Activated T-cell treated with anti-CD3 and anti-CD28 coated beads, Interleukin-2, amount 50 U/mL, for 4 hours (primary cell): ENCODE data around the gene FOXG1. TPM values are rescaled to one million over a fixed set of nuclear protein-coding genes. Genes with fewer than 3 reads are reported as not detected.

Source experiments
- ATAC-seq, 2 donors: fragments of 200-7000 bp; cut with Tn5 transposase; one replicate each; pipeline ENCODE4 v1.10.0; 2021
- DNase-seq: peaks from one replicate; pipeline ENCODE4 v3.0.0-alpha.2; 2020
- H3K27me3 Mint-ChIP-seq: one replicate; pipeline ENCODE4 v1.8.0; 2021; ENCODE audit warnings: low read depth, mixed read lengths
- H3K36me3 Mint-ChIP-seq: one replicate; pipeline ENCODE4 v1.8.0; 2022; ENCODE audit warnings: mixed read lengths; ENCODE audit not compliant: insufficient read depth
- H3K4me1 Mint-ChIP-seq: one replicate; pipeline ENCODE4 v1.8.0; 2021; ENCODE audit warnings: low read depth, mixed read lengths
- H3K4me3 Mint-ChIP-seq: one replicate; pipeline ENCODE4 v1.8.0; 2021; ENCODE audit warnings: mild to moderate bottlenecking, moderate library complexity, mixed read lengths
- H3K9me3 Mint-ChIP-seq: one replicate; pipeline ENCODE4 v1.8.0; 2021; ENCODE audit warnings: mixed read lengths
- total RNA-seq, 3 donors: library from RNA; stranded (reverse); gene quantifications; one replicate each; pipeline ENCODE4 v1.2.1, GENCODE V29; 2021

FOXG1 gene
- total RNA-seq, 3 donors from 2014 or later = not detected

DNA sequence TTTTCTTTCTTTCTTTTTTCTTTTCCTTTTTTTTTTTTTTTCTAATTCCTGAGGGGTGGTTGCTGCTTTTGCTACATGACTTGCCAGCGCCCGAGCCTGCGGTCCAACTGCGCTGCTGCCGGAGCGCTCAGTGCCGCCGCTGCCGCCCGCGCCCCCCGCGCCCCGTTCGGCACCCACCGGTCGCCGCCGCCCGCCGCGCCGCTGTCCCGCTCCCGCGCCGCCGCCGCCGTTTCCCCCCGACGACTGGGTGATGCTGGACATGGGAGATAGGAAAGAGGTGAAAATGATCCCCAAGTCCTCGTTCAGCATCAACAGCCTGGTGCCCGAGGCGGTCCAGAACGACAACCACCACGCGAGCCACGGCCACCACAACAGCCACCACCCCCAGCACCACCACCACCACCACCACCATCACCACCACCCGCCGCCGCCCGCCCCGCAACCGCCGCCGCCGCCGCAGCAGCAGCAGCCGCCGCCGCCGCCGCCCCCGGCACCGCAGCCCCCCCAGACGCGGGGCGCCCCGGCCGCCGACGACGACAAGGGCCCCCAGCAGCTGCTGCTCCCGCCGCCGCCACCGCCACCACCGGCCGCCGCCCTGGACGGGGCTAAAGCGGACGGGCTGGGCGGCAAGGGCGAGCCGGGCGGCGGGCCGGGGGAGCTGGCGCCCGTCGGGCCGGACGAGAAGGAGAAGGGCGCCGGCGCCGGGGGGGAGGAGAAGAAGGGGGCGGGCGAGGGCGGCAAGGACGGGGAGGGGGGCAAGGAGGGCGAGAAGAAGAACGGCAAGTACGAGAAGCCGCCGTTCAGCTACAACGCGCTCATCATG lies 654 bp downstream of the FOXG1 start:
- Mint-ChIP-seq H3K4me3 (no peak overlapping the region), H3K4me1 (peaks cover 7% of the 10 kb centered on the region), H3K27me3 (peaks cover 56% of the 10 kb centered on the region), H3K9me3 (no peaks in the 10 kb centered on the region), H3K36me3 (peaks cover 2% of the 10 kb centered on the region)
- ATAC-seq (no peak), DNase-seq (no peak)

DNA sequence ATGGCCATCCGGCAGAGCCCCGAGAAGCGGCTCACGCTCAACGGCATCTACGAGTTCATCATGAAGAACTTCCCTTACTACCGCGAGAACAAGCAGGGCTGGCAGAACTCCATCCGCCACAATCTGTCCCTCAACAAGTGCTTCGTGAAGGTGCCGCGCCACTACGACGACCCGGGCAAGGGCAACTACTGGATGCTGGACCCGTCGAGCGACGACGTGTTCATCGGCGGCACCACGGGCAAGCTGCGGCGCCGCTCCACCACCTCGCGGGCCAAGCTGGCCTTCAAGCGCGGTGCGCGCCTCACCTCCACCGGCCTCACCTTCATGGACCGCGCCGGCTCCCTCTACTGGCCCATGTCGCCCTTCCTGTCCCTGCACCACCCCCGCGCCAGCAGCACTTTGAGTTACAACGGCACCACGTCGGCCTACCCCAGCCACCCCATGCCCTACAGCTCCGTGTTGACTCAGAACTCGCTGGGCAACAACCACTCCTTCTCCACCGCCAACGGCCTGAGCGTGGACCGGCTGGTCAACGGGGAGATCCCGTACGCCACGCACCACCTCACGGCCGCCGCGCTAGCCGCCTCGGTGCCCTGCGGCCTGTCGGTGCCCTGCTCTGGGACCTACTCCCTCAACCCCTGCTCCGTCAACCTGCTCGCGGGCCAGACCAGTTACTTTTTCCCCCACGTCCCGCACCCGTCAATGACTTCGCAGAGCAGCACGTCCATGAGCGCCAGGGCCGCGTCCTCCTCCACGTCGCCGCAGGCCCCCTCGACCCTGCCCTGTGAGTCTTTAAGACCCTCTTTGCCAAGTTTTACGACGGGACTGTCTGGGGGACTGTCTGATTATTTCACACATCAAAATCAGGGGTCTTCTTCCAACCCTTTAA lies 1.5 kb downstream of the FOXG1 start:
- no peak for DNase-seq
- Mint-ChIP-seq H3K27me3 (peaks cover 55% of the 10 kb centered on the region), H3K9me3 (no peaks in the 10 kb centered on the region), H3K4me3 (no peak overlapping the region), H3K4me1 (peaks cover 7% of the 10 kb centered on the region), H3K36me3 (peaks cover 2% of the 10 kb centered on the region)
- ATAC-seq = no peak

DNA sequence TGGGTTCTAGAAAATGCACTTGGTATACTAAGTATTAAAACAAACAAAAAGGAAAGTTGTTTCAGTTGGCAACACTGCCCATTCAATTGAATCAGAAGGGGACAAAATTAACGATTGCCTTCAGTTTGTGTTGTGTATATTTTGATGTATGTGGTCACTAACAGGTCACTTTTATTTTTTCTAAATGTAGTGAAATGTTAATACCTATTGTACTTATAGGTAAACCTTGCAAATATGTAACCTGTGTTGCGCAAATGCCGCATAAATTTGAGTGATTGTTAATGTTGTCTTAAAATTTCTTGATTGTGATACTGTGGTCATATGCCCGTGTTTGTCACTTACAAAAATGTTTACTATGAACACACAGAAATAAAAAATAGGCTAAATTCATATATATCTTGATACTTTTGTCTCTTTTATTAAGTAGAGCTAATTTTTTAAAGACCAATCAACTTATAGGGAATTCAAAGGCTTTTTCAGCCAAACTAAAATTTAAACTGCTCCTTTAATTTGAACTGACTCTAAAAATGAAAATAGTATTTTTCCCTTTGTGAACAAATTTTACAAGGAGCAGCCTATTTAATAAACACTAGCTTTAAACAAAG lies 2.8 kb downstream of the FOXG1 start:
- Mint-ChIP-seq H3K9me3 (no peaks in the 10 kb centered on the region), H3K27me3 (peaks cover 59% of the 10 kb centered on the region), H3K36me3 (peaks cover 2% of the 10 kb centered on the region), H3K4me3 (no peak overlapping the region), H3K4me1 (peaks cover 7% of the 10 kb centered on the region)
- no peak for DNase-seq
- no peak for ATAC-seq

DNA sequence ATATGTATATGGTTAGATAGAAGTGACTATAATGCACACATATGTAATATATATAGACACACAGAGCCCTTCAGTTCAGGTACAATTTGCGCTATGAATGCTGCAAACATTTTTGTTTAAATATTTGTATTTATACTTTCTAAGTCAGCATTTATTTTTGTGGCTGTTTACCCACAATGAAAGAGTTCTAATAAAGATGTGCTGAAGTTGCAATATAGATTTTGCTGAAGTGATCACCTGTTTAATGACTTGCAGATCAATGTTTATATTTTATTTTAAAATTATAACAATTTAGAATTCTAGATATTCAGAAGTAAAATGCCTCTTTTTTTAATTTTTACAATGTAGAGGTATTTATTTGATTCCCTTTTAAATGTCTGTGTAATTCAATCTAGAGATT lies 3.5 kb downstream of the FOXG1 start:
- Mint-ChIP-seq H3K4me3 (no peak overlapping the region), H3K27me3 (peaks cover 57% of the 10 kb centered on the region), H3K36me3 (peaks cover 2% of the 10 kb centered on the region), H3K9me3 (no peaks in the 10 kb centered on the region), H3K4me1 (peaks cover 7% of the 10 kb centered on the region)
- no peak for ATAC-seq
- DNase-seq = no peak

DNA sequence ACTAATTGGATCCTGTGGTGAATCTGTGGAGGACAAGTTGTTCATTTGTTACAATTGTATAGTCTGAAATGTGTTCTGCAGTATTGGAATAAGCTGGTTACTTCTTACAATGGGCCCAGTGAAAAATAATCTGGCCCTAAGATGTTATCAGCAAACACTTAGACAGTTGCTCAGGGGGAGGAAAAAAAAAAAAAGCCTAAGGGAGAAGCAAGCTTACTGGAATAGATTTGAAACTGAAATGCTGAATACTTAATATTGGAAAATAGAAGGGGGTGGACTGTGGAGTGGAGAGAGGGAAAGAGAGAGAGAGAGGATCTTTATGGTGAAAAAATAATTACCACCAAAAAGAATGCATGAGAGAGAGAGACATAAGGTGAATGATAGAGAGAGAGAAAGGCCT lies 4.0 kb downstream of the FOXG1 start:
- no peak for DNase-seq
- peaks cover 2% of the 10 kb centered on the region for H3K36me3 Mint-ChIP-seq
- no peak for ATAC-seq
- H3K4me3 Mint-ChIP-seq = no peak overlapping the region
- H3K4me1 Mint-ChIP-seq = peaks cover 5% of the 10 kb centered on the region
- H3K27me3 Mint-ChIP-seq = peaks cover 58% of the 10 kb centered on the region
- H3K9me3 Mint-ChIP-seq = peaks cover 2% of the 10 kb centered on the region

DNA sequence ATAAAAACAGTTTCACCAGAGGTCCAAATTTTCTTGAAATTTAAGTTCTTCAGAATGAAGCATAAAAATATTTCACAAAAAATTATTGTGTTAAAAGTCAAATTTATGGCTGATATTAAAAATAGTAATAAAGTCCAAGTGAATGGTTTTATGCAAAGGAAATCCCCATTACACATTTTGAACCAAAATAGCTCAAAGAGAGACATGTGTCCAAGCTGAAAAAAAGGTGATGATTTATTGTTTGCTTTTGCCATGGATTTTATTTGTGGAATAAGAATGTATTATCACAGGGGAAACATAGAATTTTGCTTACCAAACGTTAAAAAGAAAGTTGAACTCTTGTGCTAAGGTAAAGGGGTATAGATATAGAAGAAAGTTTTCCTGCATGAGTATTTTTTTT lies 4.6 kb downstream of the FOXG1 start:
- Mint-ChIP-seq H3K4me3 (no peak overlapping the region), H3K9me3 (peaks cover 4% of the 10 kb centered on the region), H3K4me1 (peaks cover 3% of the 10 kb centered on the region), H3K27me3 (peaks cover 59% of the 10 kb centered on the region), H3K36me3 (peaks cover under 1% of the 10 kb centered on the region)
- no peak for DNase-seq
- no peak for ATAC-seq

GRCh38 chr14:28772613-28773012 lies 6.0 kb downstream of the FOXG1 start:
- ATAC-seq (no peak), DNase-seq (no peak)
- Mint-ChIP-seq H3K36me3 (no peaks in the 10 kb centered on the region), H3K4me3 (no peak overlapping the region), H3K4me1 (peaks cover 2% of the 10 kb centered on the region), H3K27me3 (peaks cover 65% of the 10 kb centered on the region), H3K9me3 (peaks cover 4% of the 10 kb centered on the region)

DNA sequence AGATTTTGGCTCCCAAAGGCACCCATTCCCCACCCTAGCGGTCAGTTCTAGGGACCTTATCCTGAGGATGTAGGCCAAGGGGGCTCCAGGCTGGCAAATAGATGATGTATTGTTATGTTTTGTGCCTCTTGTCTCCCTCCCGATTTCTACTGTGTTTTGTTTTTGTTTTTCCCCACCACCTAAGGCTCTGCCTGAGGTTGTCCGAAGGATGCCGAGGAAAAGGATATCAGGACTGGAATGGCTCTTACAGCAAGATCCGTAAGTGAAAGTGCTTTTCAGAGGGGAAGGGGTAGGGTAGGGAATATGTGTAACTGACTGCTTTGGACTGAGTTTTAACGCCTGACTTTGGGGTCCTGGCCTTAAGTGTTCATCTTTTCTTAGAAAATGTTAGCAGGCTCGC lies 6.6 kb downstream of the FOXG1 start:
- Mint-ChIP-seq H3K9me3 (peaks cover 4% of the 10 kb centered on the region), H3K36me3 (no peaks in the 10 kb centered on the region), H3K4me1 (peaks cover 2% of the 10 kb centered on the region), H3K4me3 (no peak overlapping the region), H3K27me3 (peaks cover 65% of the 10 kb centered on the region)
- ATAC-seq = no peak
- DNase-seq = no peak

GRCh38 chr14:28773861-28774691 lies 7.5 kb downstream of the FOXG1 start:
- Mint-ChIP-seq H3K36me3 (no peaks in the 10 kb centered on the region), H3K27me3 (peaks cover 63% of the 10 kb centered on the region), H3K4me3 (no peak overlapping the region), H3K9me3 (peaks cover 4% of the 10 kb centered on the region), H3K4me1 (no peaks in the 10 kb centered on the region)
- no peak for ATAC-seq
- DNase-seq = no peak

- Mint-ChIP-seq H3K36me3 (no peaks in the 10 kb centered on the region), H3K27me3 (peaks cover 67% of the 10 kb centered on the region), H3K9me3 (peaks cover 4% of the 10 kb centered on the region), H3K4me3 (no peak overlapping the region), H3K4me1 (no peaks in the 10 kb centered on the region)
- ATAC-seq (no peak), DNase-seq (no peak)
These were observed 8.5 kb downstream of the FOXG1 start for GRCh38 chr14:28774764-28775735.

GRCh38 chr14:28776482-28777266 lies 10.1 kb downstream of the FOXG1 start:
- H3K4me3 Mint-ChIP-seq = no peak overlapping the region
- peaks cover 66% of the 10 kb centered on the region for H3K27me3 Mint-ChIP-seq

GRCh38 chr14:28777471-28778137 lies 11.0 kb downstream of the FOXG1 start:
- Mint-ChIP-seq H3K36me3 (no peaks in the 10 kb centered on the region), H3K9me3 (peaks cover 4% of the 10 kb centered on the region), H3K27me3 (peaks cover 64% of the 10 kb centered on the region), H3K4me1 (no peaks in the 10 kb centered on the region), H3K4me3 (no peak overlapping the region)
- DNase-seq (no peak), ATAC-seq (no peak)

More at GRCh38 chr14:28776482-28777266, 10.1 kb downstream of the FOXG1 start:
- Mint-ChIP-seq H3K4me1 (no peaks in the 10 kb centered on the region), H3K9me3 (peaks cover 4% of the 10 kb centered on the region), H3K36me3 (no peaks in the 10 kb centered on the region)
- no peak for ATAC-seq
- DNase-seq = no peak
